Loucy (cell line): Measurements from ENCODE around the gene NBEAL2.

Experiments used
- CTCF ChIP-seq: fragments of 200-600 bp; sonication (generic); conservative IDR thresholded peaks from 2 replicates; pipeline ENCODE4 v1.5.1; 2014; ENCODE audit warnings: mild to moderate bottlenecking, antibody characterized with exemption, low read length
- EZH2phosphoT487 ChIP-seq: fragments of 200-600 bp; IDR thresholded peaks from 2 replicates; pipeline ENCODE4 v1.6.1; 2018; ENCODE audit warnings: antibody characterized with exemption, mild to moderate bottlenecking, moderate library complexity, borderline replicate concordance

GRCh38 chr3:47042231-47042791 lies 62.8 kb downstream of the NBEAL2 start:
- TF ChIP-seq CTCF, result no peak
- TF ChIP-seq EZH2phosphoT487, result no peak
